Prostate gland (tissue), 2 donors: ENCODE data around the gene ITGA1.

Experiments
- CTCF ChIP-seq, 4 experiments: fragments of 200-600 bp in 2 of 4; fragments of 450-650 bp in 2 of 4; sonication (generic) in 2 of 4; IDR thresholded peaks; 1 replicate in 3 of 4; 2 replicates in 1 of 4; pipeline ENCODE4 v1.5.1; 2016 to 2019; ENCODE audit warnings: antibody characterized with exemption in 4 of 4, mild to moderate bottlenecking in 2 of 4, moderate library complexity in 2 of 4
- POLR2A ChIP-seq: fragments of 450-650 bp; IDR thresholded peaks from one replicate; pipeline ENCODE4 v1.6.1; 2016; ENCODE audit warnings: antibody characterized with exemption, mild to moderate bottlenecking
- POLR2AphosphoS5 ChIP-seq: sonication (generic); formaldehyde crosslinking; IDR thresholded peaks from one replicate; pipeline ENCODE4 v1.6.1; 2017; ENCODE audit warnings: antibody characterized with exemption

GRCh38 chr5:52786391-52786790, 1.3 kb upstream of the ITGA1 start:
- TF ChIP-seq POLR2A (no peak), CTCF (IDR thresholded peaks at IDR 0.05) (no peak), POLR2AphosphoS5 (no peak)
